Chondrocyte (in vitro differentiated cells): Measurements from ENCODE around the gene PAX7. TPM values are rescaled to one million over a fixed set of nuclear protein-coding genes. Genes with fewer than 3 reads are reported as not detected.

Experiments used
- DNase-seq: peaks from one replicate; pipeline ENCODE4 v3.0.0; 2021; ENCODE audit warnings: mixed read lengths, low spot score
- H3K27ac Mint-ChIP-seq: one replicate; pipeline ENCODE4 v1.8.0; 2021; ENCODE audit warnings: mild to moderate bottlenecking, moderate library complexity, mixed read lengths; ENCODE audit not compliant: unreplicated experiment
- H3K27me3 Mint-ChIP-seq: 2 replicates; pipeline ENCODE4 v1.8.0; 2021; ENCODE audit warnings: low read depth, mixed read lengths
- H3K36me3 Mint-ChIP-seq: 2 replicates; pipeline ENCODE4 v1.8.0; 2021; ENCODE audit warnings: low read depth, mixed read lengths
- H3K4me1 Mint-ChIP-seq: 2 replicates; pipeline ENCODE4 v1.8.0; 2021; ENCODE audit warnings: low read depth, mild to moderate bottlenecking, mixed read lengths
- H3K4me3 Mint-ChIP-seq: one replicate; pipeline ENCODE4 v1.8.0; 2021; ENCODE audit warnings: mild to moderate bottlenecking, moderate library complexity, mixed read lengths; ENCODE audit not compliant: unreplicated experiment
- H3K9me3 Mint-ChIP-seq: 2 replicates; pipeline ENCODE4 v1.8.0; 2021; ENCODE audit warnings: low read depth, mixed read lengths
- total RNA-seq: library from RNA; stranded (reverse); gene quantifications from 3 replicates; pipeline ENCODE4 v1.2.1, GENCODE V29; 2021
- TF ChIP-seq, protein P1 (sequence below): fragments of 200-600 bp; sonication (generic); IDR thresholded peaks from 2 replicates; pipeline ENCODE4 v1.5.0; 2021; ENCODE audit warnings: antibody characterized with exemption, mild to moderate bottlenecking, moderate library complexity

PAX7 gene
- total RNA-seq, 1 donor from 2014 or later: not detected

DNA sequence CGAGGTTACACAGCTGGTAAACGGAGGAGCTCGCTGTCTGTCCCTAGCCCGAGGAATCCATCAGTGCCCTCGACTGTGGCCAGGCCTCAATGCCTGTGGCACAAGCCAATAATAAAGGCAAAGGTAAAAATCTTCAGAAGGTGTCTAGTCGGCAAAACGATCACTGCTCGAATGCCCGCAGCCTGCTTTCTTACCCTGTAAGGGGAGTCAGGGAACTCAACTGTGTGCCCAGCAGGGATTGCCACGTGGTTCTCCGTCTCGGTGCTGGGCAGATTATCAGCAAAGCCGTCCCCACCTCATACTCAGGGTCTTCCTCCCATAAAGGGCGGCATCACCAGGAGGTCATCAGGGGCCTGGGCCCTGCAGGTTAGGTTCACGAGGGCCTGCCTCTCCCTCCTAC is 103.4 kb downstream of the PAX7 start:
- Mint-ChIP-seq H3K27me3 (peaks cover 58% of the 10 kb centered on the region), H3K27ac (no peak overlapping the region), H3K4me1 (no peaks in the 10 kb centered on the region), H3K9me3 (no peaks in the 10 kb centered on the region), H3K4me3 (no peak overlapping the region), H3K36me3 (no peaks in the 10 kb centered on the region)
- TF ChIP-seq, protein P1, sequence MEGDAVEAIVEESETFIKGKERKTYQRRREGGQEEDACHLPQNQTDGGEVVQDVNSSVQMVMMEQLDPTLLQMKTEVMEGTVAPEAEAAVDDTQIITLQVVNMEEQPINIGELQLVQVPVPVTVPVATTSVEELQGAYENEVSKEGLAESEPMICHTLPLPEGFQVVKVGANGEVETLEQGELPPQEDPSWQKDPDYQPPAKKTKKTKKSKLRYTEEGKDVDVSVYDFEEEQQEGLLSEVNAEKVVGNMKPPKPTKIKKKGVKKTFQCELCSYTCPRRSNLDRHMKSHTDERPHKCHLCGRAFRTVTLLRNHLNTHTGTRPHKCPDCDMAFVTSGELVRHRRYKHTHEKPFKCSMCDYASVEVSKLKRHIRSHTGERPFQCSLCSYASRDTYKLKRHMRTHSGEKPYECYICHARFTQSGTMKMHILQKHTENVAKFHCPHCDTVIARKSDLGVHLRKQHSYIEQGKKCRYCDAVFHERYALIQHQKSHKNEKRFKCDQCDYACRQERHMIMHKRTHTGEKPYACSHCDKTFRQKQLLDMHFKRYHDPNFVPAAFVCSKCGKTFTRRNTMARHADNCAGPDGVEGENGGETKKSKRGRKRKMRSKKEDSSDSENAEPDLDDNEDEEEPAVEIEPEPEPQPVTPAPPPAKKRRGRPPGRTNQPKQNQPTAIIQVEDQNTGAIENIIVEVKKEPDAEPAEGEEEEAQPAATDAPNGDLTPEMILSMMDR: no peak
- DNase-seq: no peak

DNA sequence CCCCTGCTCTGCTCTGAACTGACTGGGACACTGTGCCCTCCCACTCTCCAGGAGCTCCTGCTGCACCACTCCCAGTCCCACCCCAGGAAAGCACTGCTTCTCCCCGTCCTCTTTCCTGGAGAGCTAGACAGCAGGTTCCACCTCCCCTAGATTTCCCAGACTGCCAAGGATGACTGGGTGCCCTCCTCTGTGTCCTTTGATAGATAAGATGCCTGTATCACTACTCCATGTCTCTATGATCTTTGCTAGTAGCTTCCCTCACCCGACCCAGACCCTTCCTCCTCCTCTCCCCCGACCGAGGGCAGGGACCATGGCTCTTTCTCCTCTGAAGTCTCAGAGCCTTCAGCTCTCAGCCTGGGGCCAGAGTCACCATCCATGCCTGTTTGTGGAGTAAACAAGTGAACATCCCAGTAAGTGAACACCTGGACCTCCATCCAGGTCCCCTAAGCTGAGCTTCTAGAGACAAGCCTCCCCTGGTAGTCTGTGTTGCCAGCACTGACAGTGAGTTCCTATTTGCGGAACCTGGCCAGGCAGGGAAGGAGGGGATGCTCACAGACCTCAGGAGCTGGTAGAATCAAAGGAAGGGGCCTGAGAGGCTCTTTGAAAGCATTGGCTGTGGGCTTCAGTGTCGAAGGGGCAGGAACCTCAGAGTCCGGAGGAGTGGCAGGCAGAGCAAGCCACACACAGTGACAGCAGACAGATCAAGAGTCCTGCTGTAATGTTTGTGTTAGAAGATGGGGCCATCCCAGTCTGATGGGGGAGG is 104.0 kb downstream of the PAX7 start:
- DNase-seq: no peak
- Mint-ChIP-seq H3K4me3 (no peak overlapping the region), H3K4me1 (no peaks in the 10 kb centered on the region), H3K36me3 (no peaks in the 10 kb centered on the region), H3K27ac (no peak overlapping the region), H3K9me3 (no peaks in the 10 kb centered on the region), H3K27me3 (peaks cover 58% of the 10 kb centered on the region)
- TF ChIP-seq, protein P1: no peak

DNA sequence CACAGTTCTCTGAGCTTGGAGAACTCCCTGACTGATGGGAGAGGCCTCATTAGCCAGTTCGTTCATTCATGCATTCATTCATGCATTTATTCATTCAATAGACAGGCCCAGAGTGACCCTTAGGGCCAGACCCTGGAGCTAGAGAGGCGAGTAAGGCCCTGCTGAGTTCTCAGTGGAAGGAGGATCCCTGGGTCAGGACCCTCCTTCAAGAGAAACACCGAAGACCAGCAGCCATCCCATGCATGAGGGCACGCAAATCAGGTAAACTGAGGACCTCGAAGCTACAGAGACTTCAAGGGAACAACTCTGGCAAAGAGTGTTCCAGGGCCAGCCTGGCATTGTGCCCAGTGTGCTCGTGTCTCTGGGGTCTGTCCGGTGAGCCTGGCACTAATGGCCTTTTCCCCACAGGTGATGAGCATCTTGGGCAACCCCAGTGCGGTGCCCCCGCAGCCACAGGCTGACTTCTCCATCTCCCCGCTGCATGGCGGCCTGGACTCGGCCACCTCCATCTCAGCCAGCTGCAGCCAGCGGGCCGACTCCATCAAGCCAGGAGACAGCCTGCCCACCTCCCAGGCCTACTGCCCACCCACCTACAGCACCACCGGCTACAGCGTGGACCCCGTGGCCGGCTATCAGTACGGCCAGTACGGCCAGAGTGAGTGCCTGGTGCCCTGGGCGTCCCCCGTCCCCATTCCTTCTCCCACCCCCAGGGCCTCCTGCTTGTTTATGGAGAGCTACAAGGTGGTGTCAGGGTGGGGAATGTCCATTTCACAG is 104.8 kb downstream of the PAX7 start:
- no peak overlapping the region for H3K27ac Mint-ChIP-seq
- H3K4me3 Mint-ChIP-seq: no peak overlapping the region
- peaks cover 54% of the 10 kb centered on the region for H3K27me3 Mint-ChIP-seq
- no peak for DNase-seq
- H3K9me3 Mint-ChIP-seq: no peaks in the 10 kb centered on the region
- H3K36me3 Mint-ChIP-seq: no peaks in the 10 kb centered on the region
- TF ChIP-seq, protein P1: no peak
- no peaks in the 10 kb centered on the region for H3K4me1 Mint-ChIP-seq

DNA sequence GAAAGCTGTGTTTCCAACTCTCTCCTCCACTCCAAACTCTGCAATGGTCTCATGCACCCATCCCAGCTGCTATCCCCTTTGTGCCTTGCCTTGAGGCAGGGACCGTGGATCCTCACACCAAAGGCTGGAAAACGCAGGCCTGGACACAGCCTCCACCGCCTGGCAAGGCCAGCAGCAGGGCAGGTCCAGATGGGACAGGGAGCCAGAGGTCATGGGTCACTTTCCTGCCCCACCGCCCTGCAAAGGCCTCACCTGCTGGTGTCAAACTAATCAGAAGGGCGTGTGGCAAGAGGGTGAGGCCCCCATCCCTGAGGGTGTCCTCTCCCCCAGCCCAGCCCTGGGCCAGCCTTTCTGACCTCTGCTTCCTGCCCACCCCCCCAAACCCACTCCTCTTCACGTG is 106.3 kb downstream of the PAX7 start:
- no peaks in the 10 kb centered on the region for H3K4me1 Mint-ChIP-seq
- H3K4me3 Mint-ChIP-seq: no peak overlapping the region
- TF ChIP-seq, protein P1: no peak
- no peaks in the 10 kb centered on the region for H3K9me3 Mint-ChIP-seq
- H3K27me3 Mint-ChIP-seq: peaks cover 57% of the 10 kb centered on the region
- no peak for DNase-seq
- H3K36me3 Mint-ChIP-seq: no peaks in the 10 kb centered on the region
- no peak overlapping the region for H3K27ac Mint-ChIP-seq

DNA sequence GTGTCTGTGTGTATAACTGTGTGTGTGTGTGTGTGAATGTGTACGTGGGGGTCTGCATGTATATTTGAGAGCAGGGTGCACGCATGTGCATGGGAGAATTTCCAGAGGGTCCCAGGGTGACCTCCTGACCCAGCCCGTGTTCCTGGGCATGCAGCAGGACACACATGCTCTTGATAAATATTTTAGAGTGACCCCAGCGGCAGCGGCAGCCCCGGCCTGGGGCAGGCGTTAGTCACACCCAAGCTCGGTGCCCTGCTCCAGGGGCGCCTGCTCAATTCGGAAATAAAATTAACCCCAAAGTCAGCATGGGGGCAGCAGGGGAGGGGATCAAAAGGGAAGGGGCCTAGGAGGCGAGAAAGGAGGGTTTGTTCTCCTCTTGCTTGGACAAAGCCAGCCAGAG is 107.5 kb downstream of the PAX7 start:
- H3K4me1 Mint-ChIP-seq: no peaks in the 10 kb centered on the region
- TF ChIP-seq, protein P1: no peak
- H3K27me3 Mint-ChIP-seq: peaks cover 46% of the 10 kb centered on the region
- no peaks in the 10 kb centered on the region for H3K36me3 Mint-ChIP-seq
- DNase-seq: no peak
- no peak overlapping the region for H3K27ac Mint-ChIP-seq
- H3K9me3 Mint-ChIP-seq: no peaks in the 10 kb centered on the region
- H3K4me3 Mint-ChIP-seq: no peak overlapping the region
